HG02588 (cell line): ENCODE results near the gene KDM2A.
"Not testable (repeated sequence)": the region's sequence is repeated elsewhere in the genome, so short reads cannot be mapped to it uniquely, and the experiment has no call there.

Experiments used
- ATAC-seq: cut with Tn5 transposase; IDR thresholded peaks from one replicate; pipeline ENCODE4 v1.9.1; 2021; ENCODE audit warnings: mild to moderate bottlenecking, moderate library complexity; ENCODE audit not compliant: unreplicated experiment

KDM2A gene

DNA sequence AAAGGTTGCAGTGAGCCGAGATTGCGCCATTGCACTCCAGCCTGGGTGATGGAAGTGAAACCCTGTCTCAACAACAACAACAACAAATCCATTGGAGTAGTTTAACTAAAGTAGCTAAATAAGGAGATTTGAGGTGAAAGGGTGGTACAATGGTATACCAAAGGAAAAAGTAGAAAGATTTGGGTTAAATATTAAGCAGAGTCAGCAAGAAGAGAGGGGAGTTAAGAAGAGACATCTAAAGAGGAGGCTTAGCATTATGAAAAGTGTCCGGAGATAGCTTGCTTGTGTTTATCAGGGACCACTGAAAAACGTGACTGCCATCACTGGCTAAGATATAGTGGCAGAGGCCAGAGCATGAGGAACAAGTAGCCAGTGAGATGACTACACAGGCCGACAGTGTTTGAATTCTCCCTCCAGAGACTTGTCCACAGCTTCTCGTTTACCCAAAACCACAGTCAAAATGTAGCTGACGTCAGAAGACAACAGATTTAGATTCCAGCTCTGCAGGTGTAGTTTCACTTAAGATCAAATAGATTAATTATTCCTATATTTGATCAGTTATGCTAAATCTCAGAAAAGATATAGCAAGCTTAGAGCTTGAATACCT lies 114.6 kb downstream of the KDM2A start:
- ATAC-seq: no peak

DNA sequence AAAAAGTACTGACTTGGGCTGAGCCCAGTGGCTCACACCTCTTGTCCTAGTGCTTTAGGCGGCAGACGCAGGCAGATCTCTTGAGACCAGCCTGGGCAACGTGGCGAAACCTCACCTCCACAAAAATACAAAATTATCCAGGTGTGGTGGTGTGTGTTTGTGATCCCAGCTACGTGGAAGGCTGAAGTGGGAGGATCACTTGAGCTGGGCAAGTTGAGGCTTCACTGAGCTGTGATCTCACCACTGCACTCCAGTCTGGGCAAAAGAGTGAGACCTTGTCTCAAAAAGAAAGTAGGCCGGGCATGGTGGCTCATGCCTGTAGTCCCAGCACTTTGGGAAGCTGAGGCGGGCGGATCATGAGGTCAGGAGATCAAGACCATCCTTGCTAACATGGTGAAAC lies 115.5 kb downstream of the KDM2A start:
- not testable (repeated sequence) for ATAC-seq

- ATAC-seq: no peak
Measured at GRCh38 chr11:67237574-67237973, 118.5 kb downstream of the KDM2A start.

DNA sequence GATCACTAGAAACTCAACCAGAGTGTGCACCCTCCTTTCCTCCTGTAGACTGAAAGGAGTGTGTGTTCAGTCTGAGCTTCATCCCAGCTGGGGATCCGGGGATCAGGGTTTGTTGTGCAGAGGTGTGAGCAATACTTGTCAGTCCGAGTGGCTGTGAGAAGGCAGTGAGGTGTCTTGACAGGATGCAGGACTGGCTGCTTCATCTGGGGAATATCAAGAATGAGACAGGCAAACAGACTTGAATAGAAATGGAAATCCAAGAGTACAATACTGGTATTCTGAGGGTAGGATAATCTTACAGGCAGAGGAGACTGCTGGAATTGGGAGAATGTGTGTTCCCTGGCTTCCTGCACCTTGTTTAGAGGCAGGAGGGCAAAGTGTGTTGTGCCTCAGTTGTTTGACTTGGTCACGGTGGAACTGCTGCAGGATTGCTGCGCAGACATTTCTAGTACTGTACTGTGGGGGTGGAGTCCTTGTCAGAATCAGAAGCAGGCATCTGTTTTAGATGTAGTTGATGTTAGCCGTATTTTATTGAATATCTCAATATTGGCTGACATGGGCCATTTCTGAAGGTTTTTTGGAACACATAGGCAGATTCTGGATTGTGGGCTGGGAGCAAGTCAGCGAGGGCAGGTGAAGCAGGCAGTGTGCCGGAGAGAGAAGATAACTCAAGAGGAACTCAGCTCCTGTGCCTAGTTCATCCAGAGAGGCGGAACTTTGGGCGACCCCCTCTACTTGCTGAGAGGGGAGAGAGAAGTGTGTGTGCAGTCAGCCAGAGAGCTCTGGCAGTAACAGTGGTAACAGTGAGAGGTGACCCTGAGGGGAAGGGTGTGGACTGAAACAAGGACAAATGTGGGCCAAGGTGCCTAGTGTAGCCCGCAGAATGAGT lies 120.1 kb downstream of the KDM2A start:
- no peak for ATAC-seq

DNA sequence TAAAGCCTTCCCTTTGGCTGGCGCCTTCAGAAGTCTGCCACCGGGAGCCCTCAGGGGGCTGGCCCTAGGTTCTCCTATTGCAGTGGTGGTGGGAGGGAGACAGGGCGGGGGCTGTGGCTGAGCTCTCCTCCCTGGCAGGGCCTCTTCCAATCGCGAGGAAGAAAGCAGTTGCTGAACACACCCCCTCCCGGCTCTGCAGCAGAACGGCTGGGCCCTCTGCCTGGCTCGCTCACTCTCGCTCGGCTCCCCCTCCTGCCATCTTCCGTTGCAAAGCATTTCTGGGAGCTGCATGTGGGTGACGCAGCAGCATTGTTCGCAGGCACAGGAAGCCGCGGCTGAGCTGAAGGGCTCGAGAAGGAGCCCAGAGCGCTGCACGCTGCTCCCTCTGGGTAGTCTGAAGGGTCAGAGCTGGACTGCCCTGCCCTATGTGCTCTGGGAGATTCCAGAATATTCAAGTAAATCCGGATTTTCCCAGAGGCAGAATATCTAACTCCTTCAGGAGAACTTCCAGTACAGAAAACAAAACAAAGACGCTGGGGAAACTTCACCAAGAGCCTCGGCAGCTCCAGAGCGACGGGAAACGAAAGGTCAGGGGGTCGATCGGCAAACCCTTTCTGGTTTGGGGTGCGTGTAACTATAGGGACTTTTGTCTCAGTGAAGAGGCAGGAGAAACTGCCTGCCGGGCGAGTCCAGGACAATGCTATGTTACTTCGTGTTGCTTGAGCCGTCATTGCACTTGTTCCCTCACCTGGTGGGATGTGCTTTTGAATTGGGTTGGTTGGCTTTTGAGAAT lies 120.9 kb downstream of the KDM2A start:
- ATAC-seq: peak; percentile 85

DNA sequence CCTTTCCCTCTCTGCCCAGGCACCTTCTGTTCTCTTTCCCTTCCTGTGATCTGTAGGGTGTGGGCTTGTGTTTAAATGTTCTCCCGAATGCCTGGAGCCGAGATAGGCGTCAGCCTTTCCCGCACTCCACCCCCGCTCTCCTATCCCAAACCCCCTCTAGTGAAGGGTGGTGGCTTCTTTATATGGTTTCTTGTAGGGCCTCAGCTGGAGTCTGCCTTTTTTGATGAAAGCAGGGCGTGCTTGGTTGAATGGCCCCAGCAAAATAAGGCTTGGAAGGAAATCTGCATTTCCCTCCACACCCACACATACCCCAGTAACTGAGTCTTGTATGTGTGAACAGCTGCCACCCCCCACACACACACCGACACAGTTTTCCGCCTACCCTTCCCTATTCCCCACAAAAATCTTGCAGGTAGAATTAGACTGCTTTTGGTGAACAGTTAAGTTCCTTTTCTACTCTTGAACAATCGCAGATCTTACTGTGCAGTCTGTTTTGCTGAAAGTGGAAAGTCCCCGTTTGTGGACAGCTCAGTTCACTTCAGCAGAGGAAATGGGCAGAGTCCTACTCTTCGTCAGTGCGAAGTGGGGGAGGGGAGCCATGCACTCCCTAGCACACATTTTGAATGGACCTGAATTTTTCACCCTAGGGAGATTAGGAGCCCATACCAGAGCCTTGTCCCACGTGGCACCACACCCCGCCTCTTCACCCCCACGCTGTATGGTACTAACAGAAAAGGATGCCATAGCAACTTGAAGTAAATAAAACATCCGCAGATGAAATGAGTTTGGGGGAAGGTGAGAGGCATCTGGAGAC lies 121.7 kb downstream of the KDM2A start:
- ATAC-seq: no peak

DNA sequence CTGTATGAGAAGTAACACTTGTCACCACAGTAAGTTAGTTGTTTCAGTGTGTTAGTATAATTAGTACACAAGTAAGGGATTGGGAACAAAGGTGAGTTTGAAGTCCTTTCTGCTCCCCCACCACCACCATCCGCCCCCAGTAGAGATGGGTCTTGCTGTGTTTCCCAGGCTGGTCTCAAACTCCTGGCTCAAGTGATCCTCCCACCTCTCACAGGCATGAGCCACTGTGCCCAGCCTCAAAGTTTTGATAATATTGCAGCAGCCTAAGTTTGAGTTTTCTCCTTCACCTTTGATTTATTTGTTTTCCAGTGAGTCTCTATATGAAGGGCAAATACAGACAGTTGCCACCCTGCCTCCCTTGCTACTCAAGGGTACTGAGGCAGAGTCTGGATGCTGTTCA lies 123.5 kb downstream of the KDM2A start:
- ATAC-seq: no peak

DNA sequence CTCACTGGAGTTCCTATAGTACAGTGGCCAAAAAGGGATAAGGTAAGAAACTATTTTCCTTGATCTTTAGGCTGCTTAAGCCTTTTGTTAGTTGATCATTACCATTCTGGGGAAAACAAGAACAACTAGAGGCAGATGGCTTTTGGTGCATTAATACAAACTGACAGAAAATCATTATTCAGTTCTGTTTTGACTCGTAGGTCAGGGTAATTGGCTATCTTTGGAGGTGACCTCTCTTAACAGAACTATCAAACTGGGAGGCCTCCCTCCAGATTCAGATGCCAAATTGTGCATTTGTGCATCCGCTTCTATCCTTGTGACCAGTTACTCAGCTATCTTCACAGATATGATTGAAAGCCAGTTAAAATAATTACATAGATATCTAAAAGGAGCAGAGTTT lies 124.0 kb downstream of the KDM2A start:
- no peak for ATAC-seq

DNA sequence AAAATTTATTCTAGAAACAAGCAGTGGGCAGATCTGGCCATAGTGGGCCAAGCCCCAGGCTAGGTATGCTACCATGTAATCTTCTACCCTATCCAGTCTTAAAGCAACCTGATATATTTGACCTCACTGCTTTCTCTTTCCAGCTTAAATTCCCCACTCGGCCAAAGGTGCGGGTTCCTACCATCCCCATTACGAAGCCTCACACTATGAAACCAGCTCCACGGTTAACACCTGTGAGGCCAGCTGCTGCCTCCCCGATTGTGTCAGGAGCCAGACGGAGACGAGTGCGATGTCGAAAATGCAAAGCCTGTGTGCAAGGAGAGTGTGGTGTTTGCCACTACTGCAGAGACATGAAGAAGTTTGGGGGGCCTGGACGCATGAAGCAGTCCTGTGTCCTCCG lies 126.0 kb downstream of the KDM2A start:
- ATAC-seq: no peak

DNA sequence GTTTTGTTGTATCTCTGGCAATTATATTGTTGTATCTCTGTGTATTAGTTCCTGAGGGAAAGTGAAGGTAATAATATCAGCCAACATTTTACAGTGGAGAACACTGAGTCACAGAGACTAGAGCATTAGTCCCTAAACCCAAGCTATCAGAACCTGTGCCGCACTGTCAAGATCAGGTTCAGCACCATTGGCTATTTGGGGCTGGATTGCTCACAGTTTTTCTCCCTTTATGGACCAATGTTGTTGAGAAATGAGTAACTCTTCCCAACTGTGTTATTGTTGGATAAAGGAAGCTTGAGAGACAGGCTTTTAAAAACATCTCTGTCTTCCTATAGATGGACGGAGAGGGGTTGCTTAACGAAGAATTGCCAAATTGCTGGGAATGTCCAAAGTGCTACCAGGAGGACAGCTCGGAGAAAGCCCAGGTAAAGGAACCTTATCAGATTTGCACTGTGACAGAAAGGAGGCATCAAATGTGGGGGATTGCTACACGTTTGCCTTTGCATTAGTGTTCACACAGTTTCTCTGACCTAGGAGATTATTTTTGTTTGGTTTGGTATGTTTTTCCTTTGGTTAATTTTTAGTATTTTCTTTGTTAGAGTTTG lies 129.0 kb downstream of the KDM2A start:
- no peak for ATAC-seq

- ATAC-seq: no peak
Measured at GRCh38 chr11:67248653-67249052, 129.6 kb downstream of the KDM2A start.

DNA sequence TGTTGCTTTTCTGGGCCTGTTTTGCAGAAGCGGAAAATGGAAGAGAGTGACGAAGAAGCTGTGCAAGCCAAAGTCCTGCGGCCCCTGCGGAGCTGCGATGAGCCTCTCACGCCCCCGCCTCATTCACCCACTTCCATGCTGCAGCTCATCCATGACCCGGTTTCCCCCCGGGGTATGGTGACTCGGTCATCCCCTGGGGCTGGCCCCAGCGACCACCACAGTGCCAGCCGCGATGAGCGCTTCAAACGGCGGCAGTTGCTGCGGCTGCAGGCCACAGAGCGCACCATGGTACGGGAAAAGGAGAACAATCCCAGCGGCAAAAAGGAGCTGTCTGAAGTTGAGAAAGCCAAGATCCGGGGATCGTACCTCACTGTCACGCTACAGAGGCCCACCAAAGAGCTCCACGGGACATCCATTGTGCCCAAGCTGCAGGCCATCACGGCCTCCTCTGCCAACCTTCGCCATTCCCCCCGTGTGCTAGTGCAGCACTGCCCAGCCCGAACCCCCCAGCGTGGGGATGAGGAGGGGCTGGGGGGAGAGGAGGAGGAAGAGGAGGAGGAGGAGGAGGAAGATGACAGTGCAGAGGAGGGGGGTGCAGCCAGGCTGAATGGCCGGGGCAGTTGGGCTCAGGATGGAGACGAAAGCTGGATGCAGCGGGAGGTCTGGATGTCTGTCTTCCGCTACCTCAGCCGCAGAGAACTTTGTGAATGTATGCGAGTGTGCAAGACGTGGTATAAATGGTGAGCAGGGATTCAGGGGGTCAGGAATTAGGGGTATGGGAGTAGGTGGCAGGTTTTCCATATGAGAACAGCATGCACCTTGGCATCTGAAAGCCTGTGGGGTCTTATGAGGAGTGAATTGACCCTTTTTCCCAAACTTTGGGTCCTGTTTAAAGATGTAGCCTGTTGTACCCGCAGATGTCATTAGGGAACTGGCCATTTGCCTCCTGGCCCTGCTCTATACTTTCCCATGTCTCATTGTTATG lies 131.3 kb downstream of the KDM2A start:
- no peak for ATAC-seq

GRCh38 chr11:67251841-67252240 lies 132.8 kb downstream of the KDM2A start:
- no peak for ATAC-seq

GRCh38 chr11:67252831-67253239 lies 133.8 kb downstream of the KDM2A start:
- no peak for ATAC-seq

DNA sequence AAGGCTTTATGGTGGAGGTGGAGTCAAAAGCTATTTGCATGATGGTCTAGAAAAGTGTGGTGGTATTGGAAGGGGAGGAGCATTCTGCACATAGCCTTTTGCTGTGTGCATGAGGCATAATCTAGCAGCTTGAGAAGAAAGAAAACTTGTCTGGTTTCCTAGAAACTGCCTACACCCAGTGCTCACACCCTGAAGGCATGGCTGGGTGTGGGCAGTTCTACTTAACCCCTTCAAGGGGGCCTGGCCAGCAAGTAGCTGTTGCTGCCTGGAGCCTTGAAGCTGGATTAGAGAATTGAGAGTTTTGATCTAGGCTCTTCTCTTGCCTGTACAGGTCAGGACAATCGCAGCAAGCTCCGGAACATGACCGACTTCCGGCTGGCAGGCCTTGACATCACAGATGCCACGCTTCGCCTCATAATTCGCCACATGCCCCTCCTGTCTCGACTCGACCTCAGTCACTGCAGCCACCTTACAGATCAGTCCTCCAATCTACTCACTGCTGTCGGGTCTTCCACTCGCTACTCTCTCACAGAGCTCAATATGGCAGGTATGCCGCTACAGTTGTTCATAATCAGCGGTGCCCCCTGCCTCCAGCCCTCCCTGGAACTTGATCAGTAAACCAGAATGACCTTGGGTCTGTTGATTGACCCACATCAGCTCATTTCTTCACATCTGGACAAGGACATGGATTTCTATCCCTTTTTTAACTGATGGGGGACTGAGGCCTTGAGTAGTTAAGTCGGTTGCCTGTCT lies 135.0 kb downstream of the KDM2A start:
- no peak for ATAC-seq

GRCh38 chr11:67254798-67255197 lies 135.7 kb downstream of the KDM2A start:
- no peak for ATAC-seq

DNA sequence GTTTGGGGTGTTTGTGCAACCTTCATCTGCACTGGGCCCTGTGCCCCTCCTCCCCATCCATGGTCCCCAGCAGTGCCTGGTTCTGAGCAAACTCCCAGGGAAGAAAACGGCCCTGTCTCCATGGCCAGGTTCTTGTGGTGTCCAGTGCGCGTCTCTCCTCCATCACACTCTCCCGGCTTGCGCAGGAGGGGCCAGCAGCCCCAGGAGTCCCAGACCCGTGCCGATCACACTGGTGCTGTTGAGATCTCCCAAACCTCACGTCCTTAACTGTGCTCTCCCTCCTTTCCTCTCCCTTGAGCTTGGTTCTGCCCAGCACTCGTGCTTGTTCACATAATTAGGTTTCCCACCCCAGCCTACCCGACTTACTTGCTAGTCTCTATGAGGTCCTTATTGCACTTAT lies 136.3 kb downstream of the KDM2A start:
- no peak for ATAC-seq

GRCh38 chr11:67255864-67256263 lies 136.8 kb downstream of the KDM2A start:
- ATAC-seq: no peak
